Superior temporal gyrus (tissue), 1 donor: ENCODE data around the gene SMC1B.
A peak's percentile ranks its signal among the peaks of the same experiment; 100 is the strongest.

Experiments
- DNase-seq: peaks from one replicate; pipeline ENCODE4 v3.0.0-alpha.2; 2016; ENCODE audit errors: extremely low spot score

The SMC1B gene

DNA sequence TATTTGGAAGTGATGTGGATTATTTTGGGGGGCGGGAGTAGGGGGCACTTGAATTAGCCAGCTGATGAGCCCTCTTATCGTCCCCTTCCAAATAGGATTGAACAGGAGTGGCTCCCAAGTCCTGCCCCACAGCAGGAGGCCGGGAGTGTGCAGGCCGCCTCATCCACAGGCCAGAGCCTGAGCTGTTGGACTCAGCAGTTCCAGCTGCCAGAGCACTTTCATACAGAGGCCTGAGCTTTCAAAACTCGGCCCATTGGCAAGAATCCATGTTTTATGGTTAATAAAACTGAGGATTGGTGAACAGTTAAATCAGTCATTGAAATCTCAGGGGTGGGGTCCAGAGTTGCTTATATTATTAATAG lies 94.1 kb downstream of the SMC1B start:
- DNase-seq = no peak

GRCh38 chr22:45318558-45319323 lies 94.7 kb downstream of the SMC1B start:
- DNase-seq = no peak

GRCh38 chr22:45318168-45318557 lies 95.2 kb downstream of the SMC1B start:
- peak; percentile 61 for DNase-seq

GRCh38 chr22:45317551-45318167 lies 95.7 kb downstream of the SMC1B start:
- DNase-seq = no peak

GRCh38 chr22:45316796-45317526 lies 96.4 kb downstream of the SMC1B start:
- DNase-seq = no peak

DNA sequence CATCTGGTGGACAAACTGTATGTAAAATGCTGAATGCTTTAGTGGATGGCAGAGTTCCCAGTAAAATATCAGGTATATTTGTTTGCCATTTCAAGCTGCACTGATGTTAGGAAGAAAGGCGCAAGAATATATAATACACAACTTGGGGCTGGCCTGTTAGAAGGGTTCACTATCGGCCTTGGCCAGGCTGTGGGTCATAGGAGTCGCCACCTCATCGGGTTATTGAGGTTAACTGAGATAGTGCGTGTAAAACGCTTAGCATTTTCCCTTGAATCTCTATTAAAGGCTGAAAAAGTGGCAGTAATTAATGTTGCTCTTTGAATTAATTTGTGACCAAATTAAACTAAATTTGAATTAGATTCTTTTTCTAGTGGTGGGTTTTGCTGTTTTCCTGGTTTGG lies 98.6 kb downstream of the SMC1B start:
- DNase-seq = no peak

- DNase-seq = no peak
Measured at GRCh38 chr22:45314054-45314721, 99.2 kb downstream of the SMC1B start.

GRCh38 chr22:45312856-45313255 lies 100.5 kb downstream of the SMC1B start:
- no peak for DNase-seq

DNA sequence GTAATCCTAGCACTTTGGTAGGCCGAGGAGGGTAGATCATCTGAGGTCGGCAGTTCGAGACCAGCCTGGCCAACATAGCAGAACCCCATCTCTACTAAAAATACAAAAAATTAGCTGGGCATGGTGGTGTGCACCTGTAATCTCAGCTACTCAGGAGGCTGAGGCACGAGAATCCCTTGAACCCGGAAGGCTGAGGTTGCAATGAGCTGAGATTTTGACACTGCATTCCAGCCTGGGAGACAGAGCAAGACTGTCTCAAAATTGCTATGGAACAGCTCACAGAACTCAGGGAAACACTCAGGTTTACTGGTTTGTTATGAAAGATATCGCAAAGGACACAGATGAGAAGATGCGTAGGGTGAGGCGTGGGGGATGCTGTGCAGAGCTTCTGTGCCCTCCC lies 101.0 kb downstream of the SMC1B start:
- no peak for DNase-seq

- DNase-seq = no peak
Measured at GRCh38 chr22:45310977-45311531, 102.3 kb downstream of the SMC1B start.

- no peak for DNase-seq
Measured at GRCh38 chr22:45310331-45310976, 102.9 kb downstream of the SMC1B start.

GRCh38 chr22:45309422-45310227 lies 103.8 kb downstream of the SMC1B start, which contains the start of gene FAM118A:
TSS of gene FAM118A (plus strand) at chr22:45309934. CDS start at chr22:45322380, 12,446 bp downstream.
- DNase-seq = peak; percentile 92

GRCh38 chr22:45308957-45309421 lies 104.4 kb downstream of the SMC1B start:
- no peak for DNase-seq

DNA sequence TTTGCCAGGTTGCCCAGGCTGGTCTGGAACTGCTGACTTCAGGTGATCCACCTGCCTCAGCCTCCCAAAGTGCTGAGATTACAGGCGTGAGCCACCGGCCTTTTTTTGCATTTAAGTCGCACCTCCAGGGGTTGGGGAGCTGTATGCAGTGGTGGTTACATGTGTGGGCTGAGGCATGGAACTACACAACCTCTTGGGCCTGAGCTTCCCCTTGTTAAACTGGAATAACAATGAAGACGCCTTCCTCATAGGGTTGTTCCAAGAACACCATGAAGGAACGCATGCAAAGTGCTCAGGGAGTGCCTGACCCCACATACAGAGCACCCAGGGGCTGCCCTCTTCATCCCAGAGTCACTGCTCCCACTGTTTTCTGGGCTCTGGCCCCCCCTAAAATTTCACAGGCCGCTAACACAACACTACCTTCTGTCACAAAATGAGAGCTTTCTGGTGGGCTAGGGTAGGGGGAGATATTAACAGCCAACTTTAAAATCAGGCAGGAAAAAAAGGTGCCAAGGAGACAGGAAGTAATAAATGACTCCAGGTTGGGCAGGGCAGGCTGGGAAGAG lies 104.9 kb downstream of the SMC1B start:
- no peak for DNase-seq

DNA sequence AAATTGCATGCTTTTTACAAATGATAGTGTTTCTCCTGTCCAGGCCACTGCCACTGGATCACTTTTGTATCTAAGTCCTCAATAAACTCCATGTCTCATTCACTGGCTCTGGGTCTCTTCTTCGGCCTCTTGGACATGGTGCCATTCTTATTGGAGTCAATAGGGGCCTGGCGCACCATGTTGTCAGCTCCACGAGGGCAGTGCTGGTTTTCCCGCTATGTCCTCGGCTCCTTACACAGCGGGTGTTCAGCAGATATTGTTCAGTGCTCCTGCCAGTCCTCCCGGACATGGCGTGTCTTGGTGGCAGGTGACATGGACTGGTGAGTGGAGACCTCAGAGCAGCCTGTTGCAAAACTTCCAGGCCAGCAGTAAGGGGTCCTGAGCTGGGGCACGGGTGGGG lies 107.3 kb downstream of the SMC1B start:
- DNase-seq = no peak

GRCh38 chr22:45305456-45306075 lies 107.8 kb downstream of the SMC1B start:
- no peak for DNase-seq

DNA sequence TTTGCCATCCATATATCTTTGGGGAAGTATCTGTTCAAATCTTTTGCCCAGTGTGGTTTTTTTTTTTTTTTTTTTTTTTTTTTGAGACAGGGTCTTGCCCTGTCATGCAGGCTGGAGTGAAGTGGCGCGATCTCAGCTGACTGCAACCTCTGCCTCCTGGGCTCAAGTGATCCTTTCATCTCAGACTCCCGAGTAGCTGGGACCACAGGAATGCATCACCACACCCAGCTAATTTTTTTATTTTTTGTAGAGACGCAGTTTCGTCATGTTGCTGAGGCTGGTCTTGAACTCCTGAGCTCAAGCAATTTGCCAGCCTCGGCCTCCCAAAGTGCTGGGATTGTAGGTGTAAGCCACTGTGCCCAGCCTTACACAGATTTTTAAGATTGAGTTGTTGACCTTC lies 108.4 kb downstream of the SMC1B start:
- DNase-seq = no peak

DNA sequence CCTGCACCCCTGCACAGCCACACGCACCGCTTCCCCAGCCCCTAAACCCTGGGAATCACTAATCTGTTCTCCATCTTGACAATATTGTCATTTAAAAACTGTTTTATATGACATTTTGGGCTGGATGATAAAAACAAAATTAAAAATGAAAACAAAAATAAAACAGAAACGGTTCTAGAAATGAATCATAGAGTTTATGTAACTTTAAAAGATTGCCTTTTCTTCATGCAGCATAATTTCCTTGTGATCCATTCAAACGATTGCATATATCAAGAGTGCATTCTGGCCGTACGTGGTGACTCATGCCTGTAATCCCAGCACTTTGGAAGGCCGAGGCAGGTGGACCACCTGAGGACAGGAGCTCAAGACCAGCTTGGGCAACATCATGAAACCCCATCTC lies 110.2 kb downstream of the SMC1B start:
- no peak for DNase-seq

DNA sequence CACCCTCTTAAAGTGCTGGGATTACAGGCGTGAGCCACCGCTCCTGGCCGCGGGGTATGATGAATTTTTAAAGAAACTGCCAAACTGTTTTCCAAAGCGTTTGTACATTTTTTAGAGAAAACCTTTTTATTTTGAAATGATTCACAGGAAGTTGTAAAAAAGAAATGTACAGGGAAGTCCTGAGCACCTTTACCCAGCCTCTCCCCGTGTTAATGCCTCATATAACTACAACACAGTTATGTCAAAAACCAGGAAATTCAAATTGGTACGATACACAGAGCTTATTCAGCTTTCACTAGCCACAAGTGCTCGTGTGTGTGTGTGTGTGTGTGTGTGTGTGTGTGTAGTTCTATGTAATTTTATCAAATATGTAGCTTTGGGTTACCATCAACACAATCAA lies 110.6 kb downstream of the SMC1B start:
- no peak for DNase-seq
